ENCODE data around the gene PPM1D.
A peak's percentile ranks its signal among the peaks of the same experiment; 100 is the strongest.
"Not testable (repeated sequence)": the region's sequence is repeated elsewhere in the genome, so short reads cannot be mapped to it uniquely, and the experiment has no call there.

The PPM1D gene

DNA sequence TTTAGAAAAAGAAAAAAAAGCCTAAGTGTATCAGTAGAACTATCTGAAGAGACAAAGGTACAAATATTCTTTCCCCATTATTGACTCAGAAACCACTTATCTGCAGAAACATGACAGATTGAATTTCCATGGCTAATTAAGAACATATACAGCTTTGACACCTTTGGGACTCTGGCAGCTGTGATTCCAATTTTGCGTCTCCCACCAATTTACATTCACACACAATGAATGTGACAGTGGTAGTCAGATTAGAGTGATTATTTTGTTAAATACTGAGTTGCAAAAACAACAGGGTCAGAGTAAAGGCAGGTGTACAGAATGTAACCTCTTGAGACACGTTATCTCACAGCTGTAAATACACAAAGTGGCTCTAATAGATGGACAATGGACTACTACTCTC lies 5.3 kb upstream of the PPM1D start:
- no peak for DNase-seq

DNA sequence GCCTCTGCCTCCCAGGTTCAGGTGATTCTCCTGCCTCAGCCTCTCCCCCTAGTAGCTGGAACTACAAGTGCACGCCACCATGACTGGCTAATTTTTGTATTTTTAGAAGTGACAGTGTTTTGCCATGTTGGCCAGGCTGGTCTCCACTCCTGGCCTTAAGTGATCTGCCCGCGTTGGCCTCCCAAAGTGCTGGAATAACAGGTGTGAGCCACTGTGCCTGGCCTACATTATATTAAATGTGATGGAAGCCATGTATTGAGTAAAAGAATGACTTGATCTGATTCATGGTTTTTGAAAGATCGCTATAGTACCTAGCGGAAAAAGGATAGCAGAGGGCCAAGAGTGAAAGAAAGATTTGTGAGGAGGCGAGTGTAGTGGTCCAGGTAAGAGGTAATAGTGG lies 2.7 kb upstream of the PPM1D start:
- no peak for DNase-seq

DNA sequence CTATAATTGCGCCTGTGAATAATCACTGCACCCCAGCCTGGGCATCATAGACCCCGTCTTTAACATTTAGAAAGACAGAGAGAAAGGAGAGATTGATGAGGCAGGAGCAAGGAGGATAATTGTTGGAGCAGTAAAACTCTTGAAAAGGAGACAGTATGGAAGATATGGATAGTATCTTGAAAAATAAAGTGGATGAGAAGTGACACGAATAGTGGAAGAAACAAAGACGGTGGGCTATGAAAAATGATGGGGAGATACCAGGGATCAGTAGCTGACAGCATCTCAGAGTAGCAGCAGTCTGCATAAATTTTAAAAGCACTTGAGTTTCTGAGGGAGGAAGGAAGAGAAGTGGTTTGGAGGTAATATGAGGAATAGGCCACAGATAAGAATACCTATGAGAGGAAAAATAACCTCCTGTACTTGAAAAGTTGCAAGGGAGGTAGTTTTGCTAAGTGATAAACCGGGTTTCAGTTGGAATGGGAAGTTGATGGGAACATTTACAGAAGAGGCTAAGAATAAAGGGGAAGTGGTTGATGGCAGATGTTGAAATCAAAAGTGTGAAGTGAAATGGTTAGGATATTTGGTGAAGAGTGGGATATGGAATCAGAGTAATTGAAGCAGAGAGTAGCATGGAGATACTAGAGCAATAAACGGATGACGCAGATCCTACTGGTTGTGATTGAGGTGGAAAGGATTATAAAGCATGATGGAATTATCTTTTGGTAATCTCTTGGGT lies 1.8 kb upstream of the PPM1D start:
- peak; percentile 36 for DNase-seq

- peak; percentile 66 for DNase-seq
These were observed 773 bp upstream of the PPM1D start for GRCh38 chr17:60599220-60599619.

GRCh38 chr17:60600490-60601446 lies 775 bp downstream of the PPM1D start:
- DNase-seq = peak; percentile 48

DNA sequence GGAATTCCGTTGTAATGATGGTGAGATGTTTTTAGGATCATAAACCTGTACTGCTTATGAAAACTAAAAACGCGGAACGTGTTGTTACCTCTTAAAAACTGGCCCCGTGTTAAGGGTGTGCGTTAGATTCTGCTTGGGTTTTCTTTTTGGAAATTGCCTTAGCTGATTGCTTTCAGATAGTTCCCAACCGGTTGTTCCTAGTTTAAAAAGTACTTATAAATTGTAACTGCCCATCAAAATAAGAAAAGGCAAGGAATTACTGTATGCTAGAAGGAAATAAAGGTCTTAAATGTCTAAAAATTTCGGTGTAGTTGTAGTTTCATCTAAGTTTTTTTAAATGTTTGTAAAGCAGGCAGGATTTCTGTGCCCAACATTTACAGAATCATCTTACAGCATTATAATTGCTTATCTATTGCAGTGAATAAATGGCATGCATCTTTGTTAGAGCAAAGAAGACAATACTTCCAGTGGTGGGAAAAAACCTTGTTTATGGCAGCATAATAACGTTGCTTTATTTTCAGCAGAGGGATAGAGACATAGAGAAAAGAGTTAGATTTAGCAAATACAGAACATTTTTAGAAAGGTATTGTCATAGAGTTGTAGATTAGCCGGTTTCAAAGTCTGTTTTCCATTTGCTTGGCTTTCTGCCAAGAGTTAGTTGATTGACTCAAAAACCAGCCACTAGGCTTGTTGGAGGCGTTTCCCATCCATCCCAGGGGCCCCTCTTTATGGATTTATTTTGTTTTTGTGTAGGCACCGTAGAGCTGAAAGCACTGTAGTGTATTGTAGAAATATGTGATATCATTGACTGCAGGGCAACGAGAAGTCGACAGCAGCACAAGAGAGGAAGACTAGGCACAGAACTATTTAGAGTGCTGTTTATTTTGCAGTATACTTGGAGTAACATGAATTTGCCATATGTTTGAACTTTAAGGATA lies 1.7 kb downstream of the PPM1D start:
- DNase-seq = peak; percentile 56

- no peak for DNase-seq
These were observed 2.4 kb downstream of the PPM1D start for GRCh38 chr17:60602385-60602742.

DNA sequence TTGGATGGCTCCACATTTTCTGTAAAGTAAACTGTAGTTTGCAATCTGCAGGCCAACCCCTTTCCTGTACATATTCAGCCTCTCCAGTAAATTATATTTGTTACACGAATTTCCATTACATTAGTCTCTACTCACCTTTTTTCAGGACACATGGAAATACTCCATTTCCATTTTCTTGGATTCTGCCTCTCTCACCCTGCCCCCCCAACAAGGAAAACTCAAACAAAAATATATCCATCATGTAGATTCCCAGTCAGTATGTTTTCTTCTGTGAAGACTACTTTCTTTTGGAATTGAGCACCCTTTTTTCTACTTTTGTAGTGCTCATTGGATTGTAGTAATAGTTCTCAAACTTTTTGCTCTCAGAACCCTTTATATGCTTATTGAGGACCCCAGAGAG lies 2.9 kb downstream of the PPM1D start:
- DNase-seq = no peak

DNA sequence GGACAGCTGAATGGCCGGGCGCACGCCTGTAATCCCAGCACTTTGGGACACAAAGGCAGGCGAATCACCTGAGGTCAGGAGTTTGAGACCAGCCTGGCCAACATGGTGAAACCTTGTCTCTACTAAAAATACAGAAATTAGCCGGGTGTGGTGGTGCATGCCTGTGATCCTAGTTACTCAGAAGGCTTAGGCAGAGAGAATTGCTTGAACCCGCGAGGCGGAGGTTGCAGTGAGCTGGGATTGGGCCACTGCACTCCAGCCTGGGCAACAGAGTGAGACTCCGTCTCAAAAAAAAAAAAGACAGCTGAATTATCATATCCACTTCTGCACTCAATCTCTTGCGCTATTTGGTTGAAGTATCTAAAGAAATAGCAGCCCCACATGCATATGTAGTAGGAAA lies 3.5 kb downstream of the PPM1D start:
- DNase-seq = not testable (repeated sequence)

DNA sequence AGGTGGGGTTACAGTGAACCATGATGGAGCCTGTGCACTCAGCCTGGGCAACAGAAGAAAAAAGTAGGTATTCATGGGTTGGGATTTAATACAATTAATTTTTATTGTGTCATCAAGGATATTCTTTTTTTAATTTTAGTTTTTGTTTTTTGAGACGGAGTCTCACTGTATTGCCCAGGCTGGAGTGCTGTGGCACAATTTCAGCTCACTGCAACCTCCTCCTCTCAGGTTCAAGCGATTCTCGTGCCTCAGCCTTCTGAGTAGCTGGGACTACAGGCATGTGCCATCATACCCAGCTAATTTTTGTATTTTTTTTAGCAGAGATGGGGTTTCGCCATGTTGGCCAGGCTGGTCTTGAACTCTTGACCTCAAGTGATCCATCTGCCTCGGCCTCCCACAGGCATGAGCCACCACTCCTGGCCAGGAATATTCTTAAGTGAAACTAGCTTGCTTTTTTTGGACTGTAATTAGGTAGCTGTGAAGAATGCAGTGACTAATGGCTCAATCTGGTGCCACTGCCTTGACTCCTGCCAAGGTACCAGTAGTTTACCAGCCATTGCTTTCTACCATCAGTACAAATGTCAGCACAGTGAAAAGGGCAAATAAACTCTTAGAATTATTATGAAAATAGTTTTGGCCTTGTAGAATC lies 4.8 kb downstream of the PPM1D start:
- DNase-seq = no peak

DNA sequence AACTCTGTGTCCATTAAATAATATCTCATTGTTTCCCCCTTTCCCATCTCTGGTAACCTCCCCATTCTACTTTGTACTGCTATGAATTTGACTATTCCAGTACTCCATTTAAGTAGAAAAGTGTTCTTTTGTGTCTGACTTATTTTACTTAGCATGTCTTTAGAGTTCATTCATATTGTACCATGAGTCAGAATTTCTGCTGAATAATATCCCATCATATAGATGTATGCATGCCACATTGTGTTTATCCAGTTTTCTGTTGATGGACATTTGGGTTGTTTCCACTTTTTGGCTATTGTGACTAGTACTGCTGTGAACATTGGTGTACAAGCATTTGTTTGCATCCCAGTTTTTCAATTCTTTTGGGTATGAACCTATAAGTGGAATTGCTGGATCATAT lies 6.0 kb downstream of the PPM1D start:
- DNase-seq = no peak

DNA sequence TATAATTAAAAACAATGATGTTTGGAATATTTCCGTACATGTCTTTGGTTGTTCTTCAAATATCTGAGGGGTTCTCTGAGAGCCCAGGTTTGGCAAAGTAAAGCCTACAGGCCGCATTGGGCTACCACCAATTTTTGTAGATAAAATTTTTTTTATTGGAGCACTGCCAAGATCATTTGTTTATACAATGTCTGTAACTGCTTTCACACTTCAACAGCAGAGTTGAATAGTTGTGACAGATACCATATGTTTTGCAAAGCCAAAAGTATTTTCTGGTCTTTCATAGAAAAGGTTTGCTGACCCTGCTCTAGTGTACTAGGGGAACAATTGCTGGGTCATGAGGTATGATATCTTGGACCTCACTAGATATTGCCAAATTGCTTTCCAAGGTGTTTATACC lies 10.5 kb downstream of the PPM1D start:
- DNase-seq = no peak

DNA sequence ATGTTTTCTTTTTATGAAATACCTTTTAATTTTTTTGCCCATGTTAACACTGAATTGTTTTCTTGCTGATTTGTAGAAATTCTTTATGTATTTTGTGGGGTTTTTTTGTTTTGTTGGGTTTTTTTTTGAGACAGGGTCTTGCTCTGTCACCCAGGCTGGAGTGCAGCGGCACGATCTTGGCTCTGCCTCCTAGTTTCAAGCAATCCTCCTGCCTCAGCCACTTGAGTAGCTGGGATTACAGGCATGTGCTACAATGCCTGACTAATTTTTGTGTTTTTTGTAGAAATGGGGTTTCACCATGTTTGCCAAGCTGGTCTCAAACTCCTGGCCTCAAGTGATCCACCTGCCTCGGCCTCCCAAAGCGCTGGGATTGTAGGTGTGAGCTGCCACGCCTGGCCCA lies 11.3 kb downstream of the PPM1D start:
- DNase-seq = not testable (repeated sequence)

- DNase-seq = no peak
These were observed 13.3 kb downstream of the PPM1D start for GRCh38 chr17:60613325-60613724.

- DNase-seq = not testable (repeated sequence)
These were observed 13.8 kb downstream of the PPM1D start for GRCh38 chr17:60613796-60614195.

GRCh38 chr17:60614247-60614646 lies 14.3 kb downstream of the PPM1D start:
- not testable (repeated sequence) for DNase-seq

GRCh38 chr17:60615108-60615507 lies 15.1 kb downstream of the PPM1D start:
- no peak for DNase-seq

DNA sequence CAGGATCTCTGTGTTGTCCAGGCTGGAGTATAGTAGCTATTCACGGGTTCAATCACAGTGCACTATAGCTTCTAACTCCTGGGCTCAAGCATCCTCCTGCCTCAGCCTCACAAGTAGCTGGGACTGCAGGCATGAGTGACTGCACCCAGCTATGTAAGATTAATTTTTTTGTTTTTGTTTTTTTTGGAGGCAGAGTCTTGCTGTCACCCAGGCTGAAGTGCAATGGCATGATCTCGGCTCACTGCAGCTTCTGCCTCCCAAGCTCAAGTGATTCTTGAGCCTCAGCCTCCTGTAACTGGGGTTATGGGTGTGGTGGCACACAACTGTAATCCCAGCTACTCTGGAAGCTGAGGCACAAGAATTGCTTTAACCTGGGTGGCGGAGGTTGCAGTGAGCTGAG lies 15.8 kb downstream of the PPM1D start:
- DNase-seq = no peak

DNA sequence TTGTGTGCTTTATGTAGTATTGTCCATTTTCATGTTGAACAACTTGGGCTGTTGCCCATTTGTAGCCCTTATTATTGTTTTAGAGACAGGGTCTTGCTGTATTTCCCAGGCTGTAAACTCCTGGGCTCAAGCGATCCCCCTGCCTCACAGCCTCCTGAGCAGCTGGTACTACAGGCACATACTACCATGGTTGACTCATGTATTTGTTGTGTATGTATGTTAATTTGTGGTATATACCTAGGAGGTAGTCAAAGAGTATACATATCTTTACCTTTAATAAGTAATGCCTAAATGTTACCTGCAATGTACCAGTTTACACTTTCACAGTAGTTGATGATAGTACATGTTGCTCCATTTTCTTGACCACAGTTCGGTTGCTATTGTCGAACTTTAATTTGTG lies 18.1 kb downstream of the PPM1D start:
- no peak for DNase-seq

- no peak for DNase-seq
These were observed 19.0 kb downstream of the PPM1D start for GRCh38 chr17:60618854-60619526.

- no peak for DNase-seq
These were observed 23.0 kb downstream of the PPM1D start for GRCh38 chr17:60622961-60623360.

DNA sequence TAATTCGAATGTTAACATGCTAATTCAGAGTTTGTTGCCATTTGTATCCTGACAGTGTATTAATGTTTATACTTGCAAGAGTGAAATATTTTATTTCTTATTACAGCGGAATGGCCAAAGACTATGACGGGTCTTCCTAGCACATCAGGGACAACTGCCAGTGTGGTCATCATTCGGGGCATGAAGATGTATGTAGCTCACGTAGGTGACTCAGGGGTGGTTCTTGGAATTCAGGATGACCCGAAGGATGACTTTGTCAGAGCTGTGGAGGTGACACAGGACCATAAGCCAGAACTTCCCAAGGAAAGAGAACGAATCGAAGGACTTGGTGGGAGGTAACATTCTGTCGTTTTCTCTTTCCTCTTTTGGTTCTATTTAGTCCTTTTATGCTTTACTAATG lies 23.4 kb downstream of the PPM1D start:
- DNase-seq = no peak

Measured in DMS79 treated with DMSO at 0.1 percent for 48 hours (cell line).